Nephron (organoid): ENCODE data around the gene RASA1.

Experiments
- H3K27ac Mint-ChIP-seq, 3 experiments: 2 replicates each; pipeline ENCODE4 v1.8.0; 2020; ENCODE audit warnings: mixed read lengths in 3 of 3, mild to moderate bottlenecking in 2 of 3, moderate library complexity in 1 of 3
- H3K27me3 Mint-ChIP-seq: 2 replicates; pipeline ENCODE4 v1.8.0; 2021; ENCODE audit warnings: low read depth, mild to moderate bottlenecking, moderate library complexity, mixed read lengths
- H3K36me3 Mint-ChIP-seq: 2 replicates; pipeline ENCODE4 v1.8.0; 2020; ENCODE audit warnings: low read depth, mixed read lengths
- H3K4me1 Mint-ChIP-seq: 2 replicates; pipeline ENCODE4 v1.8.0; 2020; ENCODE audit warnings: mixed read lengths
- H3K4me3 Mint-ChIP-seq, 3 experiments: 2 replicates each; pipeline ENCODE4 v1.8.0; 2020; ENCODE audit warnings: mild to moderate bottlenecking in 3 of 3, mixed read lengths in 3 of 3, moderate library complexity in 2 of 3
- H3K9me3 Mint-ChIP-seq: 2 replicates; pipeline ENCODE4 v1.8.0; 2020; ENCODE audit warnings: mixed read lengths
- TF ChIP-seq, protein P1 (sequence below), 3 experiments: fragments of 200-600 bp; sonication (generic); IDR thresholded peaks; one replicate each; pipeline ENCODE4 v1.5.0; 2021; ENCODE audit warnings: antibody characterized with exemption in 3 of 3; ENCODE audit not compliant: unreplicated experiment in 3 of 3

Gene RASA1

DNA sequence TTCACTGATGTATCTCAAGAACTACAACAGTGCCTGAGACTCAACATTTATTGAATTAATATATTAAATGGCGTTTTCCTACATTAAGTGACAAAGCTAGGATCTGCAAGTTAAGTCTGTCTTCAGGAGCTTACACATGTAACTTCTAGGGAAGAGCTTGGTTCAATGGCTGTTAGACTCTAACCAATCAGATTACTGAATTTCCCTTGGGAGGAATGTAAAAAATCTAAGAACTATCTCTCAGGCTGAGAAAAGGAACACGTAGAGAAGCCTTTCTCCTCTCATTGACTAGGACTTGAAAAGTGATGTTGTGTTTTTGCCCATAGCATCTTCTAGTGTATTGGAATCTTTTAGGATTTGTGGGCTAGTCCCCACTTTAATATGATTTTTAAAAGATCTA is 91.4 kb downstream of the RASA1 start:
- TF ChIP-seq, protein P1, sequence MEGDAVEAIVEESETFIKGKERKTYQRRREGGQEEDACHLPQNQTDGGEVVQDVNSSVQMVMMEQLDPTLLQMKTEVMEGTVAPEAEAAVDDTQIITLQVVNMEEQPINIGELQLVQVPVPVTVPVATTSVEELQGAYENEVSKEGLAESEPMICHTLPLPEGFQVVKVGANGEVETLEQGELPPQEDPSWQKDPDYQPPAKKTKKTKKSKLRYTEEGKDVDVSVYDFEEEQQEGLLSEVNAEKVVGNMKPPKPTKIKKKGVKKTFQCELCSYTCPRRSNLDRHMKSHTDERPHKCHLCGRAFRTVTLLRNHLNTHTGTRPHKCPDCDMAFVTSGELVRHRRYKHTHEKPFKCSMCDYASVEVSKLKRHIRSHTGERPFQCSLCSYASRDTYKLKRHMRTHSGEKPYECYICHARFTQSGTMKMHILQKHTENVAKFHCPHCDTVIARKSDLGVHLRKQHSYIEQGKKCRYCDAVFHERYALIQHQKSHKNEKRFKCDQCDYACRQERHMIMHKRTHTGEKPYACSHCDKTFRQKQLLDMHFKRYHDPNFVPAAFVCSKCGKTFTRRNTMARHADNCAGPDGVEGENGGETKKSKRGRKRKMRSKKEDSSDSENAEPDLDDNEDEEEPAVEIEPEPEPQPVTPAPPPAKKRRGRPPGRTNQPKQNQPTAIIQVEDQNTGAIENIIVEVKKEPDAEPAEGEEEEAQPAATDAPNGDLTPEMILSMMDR (IDR thresholded peaks at IDR 0.05; ENCODE audit: unreplicated experiment in 3 of 3): no peak
- no peaks in the 10 kb centered on the region for H3K4me1 Mint-ChIP-seq
- H3K4me3 Mint-ChIP-seq: no peak overlapping the region
- peaks cover 8% of the 10 kb centered on the region for H3K9me3 Mint-ChIP-seq
- H3K36me3 Mint-ChIP-seq: peaks cover 52% of the 10 kb centered on the region
- no peaks in the 10 kb centered on the region for H3K27me3 Mint-ChIP-seq
- H3K27ac Mint-ChIP-seq: no peak overlapping the region

DNA sequence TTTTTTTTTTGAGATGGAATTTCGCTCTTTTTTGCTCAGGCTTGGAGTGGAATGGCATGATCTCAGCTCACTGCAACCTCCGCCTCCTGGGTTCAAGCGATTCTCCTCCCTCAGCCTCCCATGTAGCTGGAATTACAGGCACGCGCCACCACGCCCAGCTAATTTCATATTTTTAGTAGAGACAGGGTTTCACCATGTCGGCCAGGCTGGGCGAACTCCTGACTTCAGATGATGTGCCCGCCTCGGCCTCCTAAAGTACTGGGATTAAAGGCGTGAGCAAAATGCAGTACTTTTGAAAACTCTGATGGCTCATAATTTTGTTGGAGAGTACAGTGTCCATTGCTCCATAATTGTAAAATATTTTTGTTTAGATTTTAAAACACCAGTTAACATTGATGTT is 92.4 kb downstream of the RASA1 start:
- H3K4me1 Mint-ChIP-seq: no peaks in the 10 kb centered on the region
- peaks cover 3% of the 10 kb centered on the region for H3K9me3 Mint-ChIP-seq
- H3K27ac Mint-ChIP-seq: no peak overlapping the region
- TF ChIP-seq, protein P1 (IDR thresholded peaks at IDR 0.05; ENCODE audit: unreplicated experiment in 3 of 3): no peak
- H3K27me3 Mint-ChIP-seq: no peaks in the 10 kb centered on the region
- no peak overlapping the region for H3K4me3 Mint-ChIP-seq
- H3K36me3 Mint-ChIP-seq: peaks cover 50% of the 10 kb centered on the region

DNA sequence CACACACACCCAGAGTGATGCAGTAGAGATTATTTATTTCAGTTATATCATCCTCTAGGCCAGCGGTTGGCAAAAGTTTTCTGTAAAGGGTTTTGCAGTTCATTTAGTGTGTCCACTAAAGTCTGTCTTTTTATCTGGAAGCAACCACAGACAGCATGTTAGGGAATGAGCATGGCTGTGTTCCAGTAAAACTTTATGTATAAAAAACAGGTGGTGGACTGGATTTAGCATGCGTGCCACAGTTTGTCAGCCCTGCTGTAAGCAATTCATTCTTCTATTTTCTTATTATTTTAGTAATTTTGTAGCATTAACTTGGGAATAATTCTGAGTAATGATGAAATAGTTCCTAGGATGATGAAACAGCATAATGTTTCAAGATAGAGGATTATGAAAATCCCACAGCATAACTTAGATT is 93.4 kb downstream of the RASA1 start:
- no peak overlapping the region for H3K4me3 Mint-ChIP-seq
- H3K27ac Mint-ChIP-seq: no peak overlapping the region
- peaks cover 42% of the 10 kb centered on the region for H3K36me3 Mint-ChIP-seq
- H3K27me3 Mint-ChIP-seq: no peaks in the 10 kb centered on the region
- TF ChIP-seq, protein P1 (IDR thresholded peaks at IDR 0.05; ENCODE audit: unreplicated experiment in 3 of 3): no peak
- peaks cover 3% of the 10 kb centered on the region for H3K9me3 Mint-ChIP-seq
- H3K4me1 Mint-ChIP-seq: no peaks in the 10 kb centered on the region

DNA sequence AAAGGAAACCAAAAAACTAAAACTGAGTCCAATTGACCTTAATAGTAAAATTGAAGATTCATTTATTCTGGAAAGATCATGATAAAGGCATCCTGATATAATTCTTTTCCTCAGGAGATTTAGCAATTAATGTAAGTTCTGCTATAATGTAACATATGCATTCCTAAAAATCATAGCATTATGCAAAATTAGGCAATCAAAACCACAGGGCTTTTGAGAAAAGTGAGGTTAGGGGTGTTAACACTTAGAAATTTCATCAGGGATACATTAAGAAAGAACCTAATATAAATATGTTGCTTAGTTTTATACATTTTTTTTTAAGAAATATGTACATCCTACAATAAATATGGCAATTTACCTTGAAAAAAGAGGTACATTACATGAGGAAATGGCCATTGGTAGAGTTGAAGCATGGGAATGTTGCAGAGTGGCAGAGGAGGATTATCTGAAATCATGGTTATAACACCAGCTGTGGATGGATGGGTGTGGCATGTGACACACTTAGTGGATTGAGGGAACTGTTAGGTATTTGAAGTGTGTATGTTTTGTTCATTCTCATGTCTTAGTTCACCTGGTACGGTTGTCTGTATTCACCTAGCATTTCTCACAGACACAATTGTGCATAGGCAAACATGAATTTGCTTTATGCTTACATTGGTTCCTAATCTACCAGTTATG is 94.0 kb downstream of the RASA1 start:
- Mint-ChIP-seq H3K9me3 (peaks cover 3% of the 10 kb centered on the region), H3K4me3 (no peak overlapping the region), H3K36me3 (peaks cover 43% of the 10 kb centered on the region), H3K27ac (no peak overlapping the region), H3K27me3 (no peaks in the 10 kb centered on the region), H3K4me1 (no peaks in the 10 kb centered on the region)
- TF ChIP-seq, protein P1 (IDR thresholded peaks at IDR 0.05; ENCODE audit: unreplicated experiment in 3 of 3): no peak

DNA sequence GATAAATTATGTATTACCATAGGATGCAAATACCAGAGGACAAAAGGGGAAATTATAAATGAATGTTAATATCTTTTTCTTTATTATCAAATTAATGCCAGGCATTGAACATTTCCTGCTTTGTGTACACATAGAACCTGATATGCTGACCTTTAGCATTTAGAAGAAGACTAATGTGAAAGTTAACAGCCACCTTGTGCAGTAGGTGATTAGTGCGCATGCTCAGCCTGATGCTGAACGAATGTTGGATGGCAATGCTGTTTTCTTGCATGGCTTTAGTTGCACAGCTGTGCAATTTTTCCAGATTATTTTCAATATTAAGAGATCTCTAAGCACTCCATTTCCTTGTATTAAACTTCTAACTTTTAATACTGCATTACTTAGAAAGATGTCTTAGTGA is 99.6 kb downstream of the RASA1 start:
- Mint-ChIP-seq H3K4me3 (no peak overlapping the region), H3K4me1 (peaks cover 11% of the 10 kb centered on the region), H3K36me3 (peaks cover 39% of the 10 kb centered on the region), H3K9me3 (no peaks in the 10 kb centered on the region), H3K27me3 (no peaks in the 10 kb centered on the region), H3K27ac (no peak overlapping the region)
- TF ChIP-seq, protein P1 (IDR thresholded peaks at IDR 0.05; ENCODE audit: unreplicated experiment in 3 of 3): no peak

DNA sequence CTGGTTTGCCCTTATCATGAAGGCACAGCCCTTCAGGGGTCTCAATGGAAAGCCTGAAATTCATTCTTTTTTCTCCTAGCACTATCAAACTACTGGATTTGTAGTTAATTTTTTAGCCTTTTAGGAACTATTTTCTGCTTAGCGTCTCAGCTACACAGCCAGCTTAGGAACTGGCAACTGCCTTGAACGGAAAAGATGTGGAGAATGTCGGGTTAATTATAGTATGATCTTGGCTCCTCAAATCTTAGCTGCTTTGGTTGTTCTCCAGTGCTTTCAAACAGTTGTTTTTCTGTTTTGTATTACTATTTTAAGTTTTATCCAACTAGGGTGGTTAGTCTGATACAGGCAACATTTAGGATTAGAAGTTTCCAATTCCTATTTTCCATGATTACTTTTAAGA is 100.9 kb downstream of the RASA1 start:
- Mint-ChIP-seq H3K27ac (peak overlapping the region; percentile 27 to 50 (median 49)), H3K9me3 (no peaks in the 10 kb centered on the region), H3K4me3 (no peak overlapping the region), H3K36me3 (peaks cover 43% of the 10 kb centered on the region), H3K27me3 (no peaks in the 10 kb centered on the region), H3K4me1 (peaks cover 11% of the 10 kb centered on the region)
- TF ChIP-seq, protein P1 (IDR thresholded peaks at IDR 0.05; ENCODE audit: unreplicated experiment in 3 of 3): no peak
